NCI-H1105 treated with DMSO at 0.1 percent for 48 hours (cell line): Measurements from ENCODE around the gene XCR1.
"Not testable (repeated sequence)": the region's sequence is repeated elsewhere in the genome, so short reads cannot be mapped to it uniquely, and the experiment has no call there.

Source experiments
- DNase-seq: peaks from one replicate; lab custom pipeline; 2025; lab: John Stamatoyannopoulos, UW

The XCR1 gene, protein sequence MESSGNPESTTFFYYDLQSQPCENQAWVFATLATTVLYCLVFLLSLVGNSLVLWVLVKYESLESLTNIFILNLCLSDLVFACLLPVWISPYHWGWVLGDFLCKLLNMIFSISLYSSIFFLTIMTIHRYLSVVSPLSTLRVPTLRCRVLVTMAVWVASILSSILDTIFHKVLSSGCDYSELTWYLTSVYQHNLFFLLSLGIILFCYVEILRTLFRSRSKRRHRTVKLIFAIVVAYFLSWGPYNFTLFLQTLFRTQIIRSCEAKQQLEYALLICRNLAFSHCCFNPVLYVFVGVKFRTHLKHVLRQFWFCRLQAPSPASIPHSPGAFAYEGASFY

GRCh38 chr3:46027021-46027705, at the start of gene XCR1:
Gene XCR1 (minus strand): TSS chr3:46027483. CDS start chr3:46021947, 5,536 bp downstream.
- no peak for DNase-seq

DNA sequence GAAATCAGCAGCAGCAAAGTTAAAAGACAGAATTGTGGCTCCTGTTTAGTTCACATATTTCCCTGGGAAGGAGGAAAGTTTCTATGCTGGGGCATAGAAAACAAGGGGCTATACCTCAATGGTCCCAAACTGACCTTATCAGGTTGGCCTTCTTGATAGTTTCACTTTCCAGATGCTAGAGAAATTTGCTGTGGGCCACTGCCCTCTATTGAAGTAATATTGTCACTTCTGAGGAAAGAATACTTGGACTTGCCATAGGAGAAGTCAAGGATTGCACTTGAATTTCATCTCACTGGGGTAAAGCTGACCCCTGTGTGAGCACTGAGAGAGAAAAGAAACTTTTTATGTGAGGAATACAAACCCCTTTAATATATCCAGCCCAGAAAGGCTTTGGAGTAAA, 49.3 kb upstream of the XCR1 start:
- no peak for DNase-seq

DNA sequence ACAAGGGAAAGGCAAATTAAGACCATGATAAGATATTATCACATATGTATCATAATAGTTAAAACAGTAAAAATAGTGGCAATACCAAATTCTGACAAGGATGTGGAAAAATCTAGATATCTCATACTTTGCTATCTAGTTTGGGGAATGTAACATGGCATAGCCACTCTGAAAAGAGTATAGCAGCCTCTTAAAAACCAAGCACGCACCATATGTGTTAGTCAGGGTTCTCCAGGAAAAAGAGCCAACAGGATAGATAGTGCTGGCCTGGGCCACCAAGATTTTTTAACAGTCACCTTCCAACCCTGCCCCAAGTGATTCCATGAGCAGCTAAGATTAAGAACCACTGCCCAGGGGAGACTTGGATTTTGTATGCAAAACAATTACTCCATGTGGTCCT, 48.5 kb upstream of the XCR1 start:
- no peak for DNase-seq

DNA sequence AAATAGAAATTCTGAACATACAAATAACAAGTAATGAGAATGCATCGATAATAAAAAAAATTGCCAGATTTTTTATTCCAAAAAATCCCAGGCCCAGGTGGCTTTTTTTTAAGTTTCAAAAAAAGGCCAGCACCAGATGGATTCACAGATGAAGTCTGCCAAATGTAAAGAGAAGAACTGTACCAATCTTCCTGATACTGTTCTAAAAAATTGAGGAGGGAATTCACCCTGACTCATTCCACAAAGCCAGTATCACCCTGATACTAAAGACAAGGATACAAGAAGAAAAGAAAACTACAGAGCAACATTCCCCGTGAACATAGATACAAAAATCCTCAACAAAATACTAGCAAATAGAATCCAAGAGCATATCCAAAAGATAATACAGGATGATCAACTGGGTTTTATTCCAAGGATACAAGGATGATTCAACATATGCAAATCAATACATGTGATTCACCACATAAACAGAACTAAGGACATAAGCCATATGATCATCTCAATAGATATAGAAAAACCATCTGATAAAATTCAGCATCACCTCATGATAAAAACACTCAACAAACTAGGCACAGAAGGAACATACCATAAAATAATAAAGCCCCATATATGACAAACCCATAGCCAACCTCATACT, 44.1 kb upstream of the XCR1 start:
- no peak for DNase-seq

DNA sequence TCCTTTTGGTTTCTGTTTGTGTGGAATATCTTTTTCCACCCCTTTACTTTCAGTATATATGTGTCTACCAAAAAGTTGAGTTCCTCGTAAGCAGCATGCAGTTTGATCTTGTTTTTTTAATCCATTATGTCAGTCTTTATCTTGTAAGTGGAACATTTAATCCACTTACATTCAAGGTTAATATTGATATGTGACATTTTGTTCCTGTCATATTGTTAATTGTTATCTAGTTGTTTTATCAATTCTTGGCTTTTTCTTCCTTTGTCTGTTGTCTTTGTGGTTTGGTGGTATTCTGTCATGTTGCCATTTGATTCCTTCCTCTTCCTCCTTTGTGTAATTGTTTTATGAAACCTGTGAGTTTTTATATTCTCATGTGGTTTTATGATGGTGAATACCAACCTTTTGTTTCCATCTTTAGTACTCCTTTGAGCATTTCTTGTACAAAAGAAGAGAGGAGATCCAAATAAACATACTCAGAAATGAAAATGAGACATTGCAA, 43.4 kb upstream of the XCR1 start:
- no peak for DNase-seq

- DNase-seq: no peak
Observed at GRCh38 chr3:46068501-46068900, 41.2 kb upstream of the XCR1 start.

- no peak for DNase-seq
Observed at GRCh38 chr3:46067401-46067800, 40.1 kb upstream of the XCR1 start.

DNA sequence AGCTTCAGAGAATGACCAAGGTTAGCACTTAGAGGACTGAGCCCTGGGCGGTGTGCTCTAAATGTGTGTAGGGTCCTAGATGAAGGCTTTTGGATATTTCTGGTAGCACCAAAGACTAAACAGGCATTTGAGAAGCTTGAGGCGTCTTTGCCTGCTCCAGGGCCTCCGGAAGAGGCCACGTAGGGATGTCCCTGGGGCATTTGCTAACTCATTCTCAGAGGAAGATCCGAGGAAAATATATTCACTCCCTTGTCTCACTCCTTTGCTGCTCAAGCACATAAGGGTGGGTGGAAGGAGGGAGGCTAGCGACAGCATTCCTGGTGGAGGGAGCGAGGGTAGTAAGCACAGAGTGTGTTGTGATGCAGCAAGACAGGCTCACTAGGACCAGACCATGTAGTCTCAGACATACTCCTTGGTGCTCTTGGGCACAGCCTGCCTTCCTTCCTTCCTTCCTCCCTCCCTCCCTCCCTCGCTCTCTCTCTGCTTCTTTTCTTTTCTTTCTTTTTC, 38.5 kb upstream of the XCR1 start:
- no peak for DNase-seq

DNA sequence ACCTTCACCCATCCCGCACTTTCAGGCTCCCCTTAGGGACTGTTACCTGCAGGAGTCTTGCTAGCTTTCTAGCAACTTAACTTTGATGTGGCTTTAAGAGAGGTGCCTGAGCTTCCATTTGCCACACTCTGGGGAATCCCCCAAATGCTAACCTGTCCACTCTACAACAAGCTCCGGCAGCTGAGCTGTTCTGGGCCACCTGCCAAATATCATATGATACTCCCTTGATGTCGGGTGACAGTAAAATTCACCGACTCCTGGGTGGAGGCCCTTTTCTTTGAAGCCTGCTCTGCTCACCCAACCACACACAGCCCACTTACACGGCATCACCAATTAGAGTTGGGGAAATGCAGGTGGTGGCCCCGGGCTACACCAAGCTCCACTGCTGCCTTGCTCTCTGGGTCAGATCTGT, 38.0 kb upstream of the XCR1 start:
- peak; percentile 82 for DNase-seq

DNA sequence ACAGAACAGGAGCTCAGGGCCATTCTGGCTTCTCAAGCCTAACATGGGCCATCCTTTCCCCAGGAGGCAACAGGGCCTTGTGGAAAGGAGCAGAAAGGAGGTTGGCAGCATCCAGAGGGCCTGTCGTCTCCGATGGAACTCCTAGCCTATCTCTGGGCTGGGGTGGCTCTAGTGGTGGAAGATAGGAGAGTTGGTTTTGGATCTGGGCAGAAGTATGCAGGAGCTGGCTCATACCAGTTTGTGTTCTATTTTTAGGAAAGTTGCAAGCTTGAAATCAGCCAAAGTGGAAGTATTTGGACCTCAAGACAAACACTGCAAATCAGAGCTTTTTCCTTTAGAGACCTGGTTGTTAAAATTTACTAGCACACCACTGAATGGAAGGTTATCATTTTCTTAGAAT, 35.4 kb upstream of the XCR1 start:
- DNase-seq: no peak

DNA sequence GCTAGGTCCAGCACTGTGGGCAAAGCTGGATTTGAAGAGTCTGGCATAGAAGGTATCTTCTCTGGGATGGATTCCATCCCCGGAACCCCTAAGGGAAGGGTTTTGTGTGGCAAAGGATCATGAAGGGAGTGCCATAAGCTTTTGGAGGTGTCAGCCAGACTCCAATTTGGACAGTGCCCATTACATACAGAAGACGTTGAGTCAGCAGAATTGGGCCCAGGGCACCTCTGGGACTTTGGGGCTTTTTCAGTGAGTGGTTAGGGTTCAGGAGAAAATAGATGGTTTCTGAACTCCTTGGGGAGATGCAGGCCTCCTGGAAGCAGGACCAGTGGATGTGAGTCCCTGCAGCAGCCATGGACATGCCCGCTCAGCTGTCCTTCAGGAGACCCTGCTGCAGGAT, 34.6 kb upstream of the XCR1 start:
- DNase-seq: no peak

DNA sequence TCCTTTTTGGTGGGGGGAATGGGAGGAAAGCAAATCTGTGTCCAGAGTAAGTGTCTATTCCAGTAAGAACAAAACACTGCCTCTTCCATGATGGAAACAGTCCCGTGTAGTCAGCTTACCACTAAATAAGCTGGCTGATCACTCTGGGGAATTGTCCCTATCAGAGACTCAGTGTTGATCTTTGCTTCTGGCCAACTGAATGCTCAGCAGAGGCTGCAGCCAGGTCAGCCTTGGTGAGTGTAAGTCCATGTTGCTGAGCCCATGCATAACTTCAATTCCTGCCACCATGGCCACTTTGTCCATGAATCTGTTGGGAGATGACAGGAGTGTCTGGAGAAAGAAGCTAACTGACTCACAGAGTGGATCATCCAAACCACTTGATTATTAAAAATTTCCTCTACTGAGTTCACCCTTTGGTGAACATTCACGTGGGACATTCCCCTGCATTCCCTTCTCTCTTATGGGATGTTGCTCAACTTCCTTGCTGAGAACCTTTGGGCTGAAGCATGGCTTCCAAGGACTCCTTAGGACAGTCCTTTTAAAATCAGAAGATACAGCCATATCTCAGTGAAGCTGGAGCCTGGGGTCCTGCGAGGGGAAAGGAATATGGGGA, 33.9 kb upstream of the XCR1 start:
- DNase-seq: no peak

DNA sequence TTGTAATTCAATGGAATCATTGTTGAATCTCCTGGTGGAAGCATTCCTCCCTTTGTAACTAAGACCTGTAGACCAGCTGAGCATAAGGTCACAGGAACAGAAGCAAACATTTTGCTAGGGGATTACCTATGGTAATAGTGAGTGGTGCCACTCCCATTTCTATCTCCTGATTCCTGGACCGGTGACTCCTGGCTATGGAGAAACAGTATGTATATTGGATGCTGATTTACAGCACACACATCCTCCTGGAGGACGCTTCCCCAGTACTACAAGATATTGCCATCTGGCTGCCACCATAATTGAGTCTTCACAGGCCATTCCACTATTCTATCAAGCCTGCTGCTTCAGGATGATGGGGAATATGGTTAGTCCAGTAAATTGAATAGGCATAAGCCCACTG, 33.3 kb upstream of the XCR1 start:
- DNase-seq: no peak

DNA sequence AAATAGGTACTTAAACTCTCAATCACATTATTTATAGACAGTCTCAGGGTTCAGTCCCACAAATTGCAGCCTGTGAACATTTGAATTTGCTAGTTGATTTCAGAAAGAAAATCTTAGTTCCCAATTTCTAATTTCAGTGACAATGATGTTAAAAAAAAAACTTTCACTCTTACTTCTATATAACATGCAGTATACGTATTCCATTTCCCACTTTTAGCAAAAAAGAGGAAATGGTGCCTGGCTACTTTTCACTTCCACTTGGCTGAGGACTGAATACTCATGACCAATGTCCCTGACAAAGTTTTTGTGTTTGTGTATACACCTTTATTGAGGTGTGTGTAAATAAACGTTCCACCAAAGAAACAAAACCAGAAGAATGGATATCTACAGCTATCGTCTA, 32.1 kb upstream of the XCR1 start:
- no peak for DNase-seq

DNA sequence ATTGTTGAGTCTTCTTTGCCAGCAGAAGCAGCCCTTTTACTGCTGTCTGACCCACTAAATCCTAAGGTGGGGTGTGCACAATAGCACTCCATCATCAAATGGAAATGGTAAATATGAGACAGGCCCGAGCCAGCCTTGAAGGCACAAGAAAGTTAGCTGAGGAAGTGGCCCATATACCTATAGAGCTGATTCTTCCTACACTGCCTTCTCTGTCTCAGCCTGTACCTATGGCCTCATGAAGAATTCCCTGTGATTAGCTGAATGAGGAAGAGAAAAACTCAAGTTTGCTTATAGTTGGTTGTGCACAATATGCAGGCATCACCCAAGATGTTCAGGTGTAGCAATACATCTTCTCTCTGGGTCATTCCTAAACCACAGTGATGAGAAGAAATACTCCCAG, 31.7 kb upstream of the XCR1 start:
- no peak for DNase-seq

- DNase-seq: no peak
Observed at GRCh38 chr3:46057716-46058115, 30.4 kb upstream of the XCR1 start.

- DNase-seq: no peak
Observed at GRCh38 chr3:46056686-46057085, 29.4 kb upstream of the XCR1 start.

- DNase-seq: not testable (repeated sequence)
Observed at GRCh38 chr3:46053761-46054515, 26.7 kb upstream of the XCR1 start.

DNA sequence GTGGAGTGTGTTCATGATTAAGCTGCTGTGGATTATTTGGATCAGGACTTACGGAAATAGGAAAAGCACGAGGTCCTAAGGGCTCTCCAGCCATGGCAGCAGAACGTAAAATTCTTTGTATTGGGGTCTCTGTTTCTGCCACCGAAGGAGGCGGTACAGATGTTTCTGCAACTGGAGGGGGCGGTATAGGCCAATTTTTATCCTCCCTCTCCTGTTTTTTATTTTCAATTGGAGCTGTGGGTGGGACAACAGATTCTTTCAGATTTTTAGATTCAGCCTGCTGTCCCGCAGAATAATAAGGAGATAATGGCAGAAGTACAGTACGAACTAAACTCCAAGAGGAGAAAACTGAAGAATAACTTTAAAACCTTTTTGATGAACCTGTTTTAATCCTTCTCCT, 26.0 kb upstream of the XCR1 start:
- DNase-seq: not testable (repeated sequence)

- no peak for DNase-seq
Observed at GRCh38 chr3:46052531-46052930, 25.2 kb upstream of the XCR1 start.

DNA sequence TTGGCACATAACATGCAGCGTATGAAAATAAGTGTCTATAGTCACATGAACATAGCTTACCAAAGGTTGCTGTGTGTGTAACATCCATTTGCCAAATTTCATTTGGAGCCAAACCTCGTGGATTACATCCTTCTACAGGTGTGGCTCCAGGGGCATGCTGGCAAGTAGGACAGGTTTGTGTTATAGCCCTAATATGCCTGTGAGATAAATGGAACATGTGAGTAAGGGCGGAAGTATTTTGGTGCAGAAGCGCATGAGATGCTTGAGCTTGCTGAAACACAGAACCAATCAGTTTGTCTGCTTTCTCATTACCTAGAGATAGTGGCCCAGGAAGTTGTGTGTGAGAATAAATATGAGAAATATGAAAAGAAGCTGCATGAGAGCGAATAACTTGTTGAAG, 21.8 kb upstream of the XCR1 start:
- DNase-seq: no peak

DNA sequence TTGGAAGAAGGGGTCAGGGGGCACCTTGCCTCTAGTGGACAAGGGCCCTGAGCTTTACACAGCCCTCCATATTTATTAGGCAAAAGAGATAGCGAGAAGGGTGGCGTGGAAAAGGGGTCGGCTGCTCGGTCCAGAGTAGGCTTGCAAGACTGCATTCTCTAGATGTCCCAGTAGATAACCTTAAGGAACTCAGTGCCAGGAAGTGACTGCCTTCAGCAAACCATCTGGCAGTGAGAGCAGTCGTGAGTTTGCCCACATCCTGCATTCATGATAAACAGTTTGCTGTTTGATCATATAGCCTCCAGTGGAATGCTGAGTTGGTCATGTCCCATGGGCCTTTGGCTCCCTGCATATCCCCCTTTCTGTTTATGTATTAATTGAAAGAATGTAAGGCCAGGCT, 18.9 kb upstream of the XCR1 start:
- DNase-seq: not testable (repeated sequence)
